Measurements from ENCODE around the gene AP3D1.

AP3D1 gene

DNA sequence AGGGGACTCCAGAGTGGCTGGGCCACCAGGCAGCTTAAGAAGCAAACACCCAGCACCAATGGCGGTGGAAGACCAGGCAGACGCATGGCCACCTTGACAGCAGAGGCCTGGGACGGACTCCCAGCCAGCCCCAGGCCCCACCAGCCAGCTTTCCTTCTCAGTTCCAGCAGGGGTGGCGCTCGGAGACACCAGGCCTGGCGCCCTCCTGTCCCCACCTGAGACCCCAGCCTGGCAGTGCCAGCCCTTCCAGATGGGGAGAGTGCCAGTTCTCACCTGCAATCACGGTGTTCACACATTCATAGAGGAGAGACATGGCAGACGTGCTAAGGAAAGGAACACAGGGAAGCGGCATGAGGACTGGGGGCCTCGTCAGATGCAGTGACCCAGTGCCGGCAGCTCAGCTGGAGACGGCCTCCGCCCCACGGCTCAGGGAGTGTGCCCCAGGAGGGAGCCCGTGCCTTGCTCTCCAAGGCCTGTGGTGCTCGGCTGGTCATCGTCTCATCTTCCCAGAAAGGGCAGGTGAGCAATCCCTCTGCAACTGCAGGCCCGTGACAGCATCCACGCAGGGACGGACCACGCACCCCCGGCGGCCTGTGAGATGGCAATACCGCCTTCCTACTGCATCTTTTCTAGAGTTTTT lies 24.4 kb downstream of the AP3D1 start:
- DNase-seq = no peak

GRCh38 chr19:2123682-2124387 lies 27.5 kb downstream of the AP3D1 start:
- DNase-seq = no peak

DNA sequence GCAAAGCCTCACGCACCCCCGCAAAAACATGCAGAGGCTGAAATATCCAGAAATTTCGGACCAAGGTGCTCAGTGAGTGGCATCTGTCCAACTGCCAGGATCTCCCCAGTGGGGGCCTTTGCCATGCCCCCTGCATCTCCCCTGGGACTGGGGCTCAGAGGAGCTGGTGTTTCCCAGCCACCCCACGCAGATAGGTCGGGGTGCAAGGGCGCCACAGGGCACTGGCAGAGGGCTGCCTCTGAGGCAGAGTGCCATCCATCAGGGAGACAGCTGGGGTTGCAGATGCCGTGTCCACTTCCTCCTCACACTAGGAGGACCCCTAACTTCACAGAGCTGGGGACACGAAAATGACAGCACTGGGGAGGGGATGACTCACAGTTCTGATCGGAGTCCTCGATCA lies 28.4 kb downstream of the AP3D1 start:
- DNase-seq = no peak

DNA sequence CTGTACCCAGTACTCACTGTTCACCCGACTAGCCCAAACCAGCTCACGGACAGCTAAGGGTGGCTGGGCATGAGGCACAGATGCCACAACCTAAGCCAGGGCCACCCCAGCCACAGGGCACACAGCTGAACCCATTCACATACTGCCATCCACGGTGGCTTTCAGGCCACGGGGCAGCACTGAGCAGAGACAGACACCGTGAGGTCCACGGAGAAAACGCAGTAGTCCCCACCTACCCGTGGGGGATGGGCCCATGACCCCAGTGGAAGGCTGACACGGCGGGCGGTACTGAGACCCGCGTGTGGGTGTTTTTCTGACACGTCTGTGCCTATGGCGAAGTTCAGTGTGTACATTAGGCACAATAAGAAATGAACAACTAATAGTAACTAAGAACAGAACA lies 29.1 kb downstream of the AP3D1 start:
- no peak for DNase-seq

GRCh38 chr19:2121416-2122051 lies 29.8 kb downstream of the AP3D1 start:
- no peak for DNase-seq

DNA sequence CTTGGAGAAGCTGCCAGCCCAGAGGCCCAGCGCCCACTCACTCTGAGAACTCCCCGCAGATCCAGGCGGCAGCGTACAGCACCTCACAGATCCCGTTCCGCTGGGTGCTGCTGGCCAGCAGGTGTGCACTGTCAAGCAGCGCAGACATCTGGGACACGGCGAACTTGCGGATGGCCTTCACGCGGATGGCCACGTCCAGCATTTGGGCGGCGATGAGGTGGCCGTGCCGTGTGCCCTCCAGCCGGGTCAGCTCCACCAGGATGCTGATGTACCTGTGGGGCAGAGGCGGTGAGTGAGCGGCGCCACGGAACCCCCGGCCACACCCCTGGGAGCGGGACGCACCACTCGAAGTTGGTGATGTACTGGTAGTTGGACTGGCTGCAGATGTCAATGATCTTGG lies 30.5 kb downstream of the AP3D1 start:
- no peak for DNase-seq

DNA sequence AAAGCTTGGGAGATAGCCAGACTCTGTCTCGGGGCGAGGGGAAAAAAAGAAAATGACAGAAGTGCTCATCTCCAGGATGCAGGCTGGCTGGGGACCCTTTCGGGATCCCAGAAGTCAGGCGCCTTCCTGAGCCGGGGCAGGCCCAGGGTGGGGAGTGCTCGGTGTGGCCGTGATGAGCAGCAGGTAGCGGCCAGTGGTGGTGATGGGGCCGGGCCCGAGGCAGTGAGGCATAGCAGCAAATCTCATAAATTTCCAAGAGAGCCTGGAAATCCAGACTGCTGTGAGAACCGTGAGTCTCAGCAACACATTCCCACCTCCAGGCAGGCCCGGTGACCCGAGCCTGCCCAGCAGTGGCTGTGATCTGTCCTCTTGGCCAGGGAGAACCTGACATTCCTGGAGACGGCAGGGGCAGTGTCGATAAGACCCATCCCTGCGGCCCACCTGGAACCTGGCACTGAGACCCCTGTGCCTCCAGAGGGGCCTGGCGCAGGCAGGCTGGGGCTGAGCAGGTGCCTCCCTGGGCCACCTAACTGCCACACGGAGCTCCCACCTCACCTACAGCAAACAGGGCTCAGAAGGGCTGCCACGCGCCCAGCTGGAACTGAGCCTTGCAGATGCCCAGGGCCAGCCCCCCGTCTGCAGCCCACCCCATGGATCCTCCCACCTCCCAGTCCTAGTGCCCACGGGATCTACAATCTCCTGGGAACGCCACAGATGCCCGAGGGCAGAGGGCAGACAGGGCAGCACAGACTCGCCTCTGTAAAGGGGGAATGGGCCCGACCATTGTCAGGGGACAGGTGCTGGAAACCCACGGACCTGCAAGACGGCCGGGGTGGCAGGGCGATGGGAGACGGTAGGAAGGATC lies 31.2 kb downstream of the AP3D1 start:
- no peak for DNase-seq

DNA sequence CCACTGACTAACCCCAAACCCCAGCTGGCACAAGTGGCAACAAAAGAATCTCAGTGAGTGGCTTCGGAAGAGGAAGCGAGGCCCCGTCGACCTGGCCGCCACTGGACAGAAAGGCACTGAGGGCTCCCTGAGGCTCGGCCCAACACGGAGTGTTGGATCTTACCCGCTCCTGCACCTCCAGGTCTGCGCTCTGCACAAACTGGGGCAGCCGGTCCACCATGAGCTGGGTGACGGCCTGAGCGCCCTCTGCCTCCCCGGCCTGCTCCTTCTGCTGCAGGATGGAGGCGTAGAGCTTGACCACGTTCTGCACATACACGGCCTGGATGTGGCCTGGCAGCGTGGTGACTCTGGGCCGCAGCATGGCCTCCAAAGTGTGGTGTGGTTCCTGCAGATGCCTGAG lies 32.9 kb downstream of the AP3D1 start:
- no peak for DNase-seq

DNA sequence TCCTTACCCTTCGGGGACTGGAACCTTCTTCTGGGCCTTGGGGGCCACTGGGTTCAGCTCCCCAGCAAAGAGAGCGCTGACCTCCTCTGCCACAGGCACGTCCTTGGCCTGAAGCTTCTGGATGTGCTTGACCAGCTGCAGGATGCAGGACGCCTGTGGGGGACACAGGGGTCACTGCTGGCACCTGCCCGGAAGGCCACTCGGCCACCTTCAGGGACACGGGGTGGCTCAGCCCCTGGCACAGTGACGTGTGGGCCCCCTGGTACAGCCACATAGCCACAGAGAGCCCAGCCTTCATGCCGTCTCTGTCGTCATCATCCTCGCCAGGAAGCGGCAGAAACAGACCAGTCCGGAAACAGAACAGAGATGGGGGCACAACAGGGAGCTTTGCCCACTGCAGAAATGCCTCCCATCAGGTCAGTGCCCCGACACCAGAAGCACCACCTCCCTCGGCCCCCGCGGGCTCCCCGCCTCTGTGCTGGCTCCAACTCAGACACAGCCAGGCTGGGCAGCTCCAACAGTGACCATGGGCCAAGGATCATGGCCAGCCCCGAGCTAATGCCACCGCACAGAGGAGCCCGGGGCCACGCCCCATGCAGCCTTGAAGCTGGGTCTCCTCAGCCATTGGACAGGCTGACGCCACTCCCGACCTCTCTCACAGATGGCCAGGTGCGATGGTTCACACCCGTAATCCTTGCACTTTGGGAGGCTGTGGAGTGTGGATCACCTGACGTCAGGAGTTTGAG lies 34.0 kb downstream of the AP3D1 start:
- DNase-seq = no peak

- DNase-seq = no peak
Measured at GRCh38 chr19:2116507-2116906, 34.9 kb downstream of the AP3D1 start.

- DNase-seq = no peak
Measured at GRCh38 chr19:2115911-2116426, 35.4 kb downstream of the AP3D1 start.

GRCh38 chr19:2115324-2115723 lies 36.0 kb downstream of the AP3D1 start:
- DNase-seq = no peak

GRCh38 chr19:2114821-2115220 lies 36.5 kb downstream of the AP3D1 start:
- no peak for DNase-seq

DNA sequence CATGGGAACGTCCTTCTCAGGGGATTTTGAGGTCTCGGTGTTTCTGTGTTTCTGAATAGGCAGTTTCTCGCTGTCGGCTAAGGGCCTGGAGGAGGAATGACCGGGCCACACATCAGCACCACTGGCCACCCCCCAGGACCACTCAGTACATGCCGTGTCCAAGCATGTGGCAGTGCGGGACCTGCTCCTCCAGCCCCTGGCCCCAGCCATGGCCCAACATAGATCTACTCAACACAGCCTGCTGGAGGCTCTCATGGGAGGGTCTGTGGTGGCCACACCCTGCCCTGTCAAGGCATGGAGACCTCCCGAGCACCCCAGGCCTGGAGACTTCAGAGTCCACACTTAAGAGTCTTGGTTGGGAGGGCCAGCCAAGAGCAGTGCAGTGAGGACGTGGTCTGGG lies 37.1 kb downstream of the AP3D1 start:
- DNase-seq = no peak

DNA sequence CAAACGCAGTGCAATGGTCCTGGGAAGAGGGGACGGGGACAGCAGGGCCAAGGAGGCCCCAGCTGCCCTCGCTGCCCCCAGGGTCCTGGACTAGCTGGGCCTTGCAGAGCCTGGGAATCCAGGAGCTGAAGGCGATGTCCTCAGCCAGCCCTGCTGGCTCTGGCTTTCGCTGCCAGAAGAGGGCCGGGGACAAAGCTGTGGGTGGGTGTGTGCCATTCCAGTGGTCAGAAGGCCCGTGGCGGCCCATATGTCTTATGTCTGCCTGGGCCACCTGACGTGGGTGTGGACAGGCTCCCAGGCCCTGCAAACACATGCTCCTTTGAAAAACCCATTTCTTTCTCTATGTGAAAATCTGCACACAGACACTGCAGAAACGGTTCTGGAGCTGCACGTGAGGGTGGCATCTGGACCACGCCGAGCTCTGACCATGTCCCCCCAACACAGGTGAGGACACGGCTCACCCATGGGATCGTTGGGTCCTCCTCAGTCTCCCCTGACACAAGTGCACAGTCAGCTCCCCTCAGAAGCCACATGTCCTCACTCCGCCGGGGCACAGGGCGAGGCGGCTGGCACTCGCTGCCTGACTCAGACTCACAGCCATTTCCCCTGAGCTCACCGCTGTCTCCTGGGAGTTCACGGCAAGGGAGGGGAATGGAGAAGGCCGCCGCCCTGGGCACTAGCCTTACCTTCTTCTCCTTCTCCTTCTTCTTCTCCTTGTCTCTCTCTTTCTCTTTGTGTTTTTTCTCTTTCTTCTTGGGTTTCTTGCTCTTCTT lies 37.7 kb downstream of the AP3D1 start:
- DNase-seq = no peak

GRCh38 chr19:2112516-2113320 lies 38.6 kb downstream of the AP3D1 start:
- DNase-seq = no peak

GRCh38 chr19:2111886-2112285 lies 39.5 kb downstream of the AP3D1 start:
- no peak for DNase-seq

- no peak for DNase-seq
Measured at GRCh38 chr19:2111425-2111824, 39.9 kb downstream of the AP3D1 start.

DNA sequence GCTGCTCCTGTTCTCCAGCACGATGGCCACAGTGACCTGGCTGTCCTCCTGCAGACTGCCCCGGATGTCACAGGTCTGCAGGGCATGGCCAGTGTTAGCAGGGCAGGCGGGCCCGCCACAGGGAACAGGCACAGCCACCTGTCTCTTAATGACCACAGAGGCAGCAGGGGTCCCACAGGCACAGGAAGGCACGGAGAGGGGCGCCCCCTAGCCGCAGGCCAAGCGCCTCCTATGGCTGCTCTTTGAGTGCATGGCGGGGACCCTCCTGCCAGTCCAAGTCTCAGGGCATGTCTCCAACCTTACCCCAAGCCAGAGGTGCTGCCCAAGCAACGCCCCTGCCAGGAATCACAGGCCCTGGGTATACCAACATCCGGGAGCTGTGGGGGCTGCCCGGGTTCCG lies 40.5 kb downstream of the AP3D1 start:
- DNase-seq = no peak

- no peak for DNase-seq
Measured at GRCh38 chr19:2109046-2109864, 42.1 kb downstream of the AP3D1 start.

Measured in activated CD4-positive, alpha-beta T cell treated with anti-CD3 and anti-CD28 coated beads, Interleukin-2, Interleukin-6, amounts not matched to agents 100 ng/mL and 50 ng/mL, durations not matched to agents 16 hours and 8 hours (primary cell).